ENCODE data around the gene PIGP. TPM values are rescaled to one million over a fixed set of nuclear protein-coding genes. Genes with fewer than 3 reads are reported as not detected.

PIGP gene
- total RNA-seq, 1 donor from 2014 or later, result 21.2 TPM

GRCh38 chr21:37060296-37060695, 12.6 kb downstream of the PIGP start:
- H3K4me1 ChIP-seq (ENCODE audit: insufficient read depth, low read length), result peaks cover 21% of the 10 kb centered on the region
- H3K4me2 ChIP-seq (ENCODE audit: low read length), result peak overlapping the region; percentile 26
- no peaks in the 10 kb centered on the region for H3K79me2 ChIP-seq (ENCODE audit: insufficient read depth, low read length)
- H3K36me3 ChIP-seq (ENCODE audit: insufficient read depth, low read length), result no peaks in the 10 kb centered on the region
- H3K27me3 Mint-ChIP-seq (ENCODE audit: low read depth, unreplicated experiment), result peaks cover 2% of the 10 kb centered on the region
- DNase-seq (ENCODE audit: low read depth) (peak; percentile 94), FAIRE-seq (peak; percentile 91)
- H3K27ac ChIP-seq (ENCODE audit: low read depth, low read length), result peak overlapping the region; percentile 62
- peaks cover 9% of the 10 kb centered on the region for H3K9me3 Mint-ChIP-seq (ENCODE audit: unreplicated experiment)
- peaks cover 30% of the 10 kb centered on the region for H3K4me1 Mint-ChIP-seq (ENCODE audit: low read depth, unreplicated experiment)
- no peak overlapping the region for H2AFZ ChIP-seq (ENCODE audit: low read depth, low read length)
- peak overlapping the region; percentile 79 for H3K27ac Mint-ChIP-seq (ENCODE audit: unreplicated experiment)
- H3K9me3 ChIP-seq (ENCODE audit: insufficient read depth, low read depth, low read length), result no peaks in the 10 kb centered on the region
- H3K4me3 Mint-ChIP-seq (ENCODE audit: unreplicated experiment), result peak overlapping the region; percentile 46
- no peaks in the 10 kb centered on the region for H4K20me1 ChIP-seq (ENCODE audit: insufficient read depth, low read length)
- TF ChIP-seq CTCF (IDR thresholded peaks at IDR 0.05; ENCODE audit: insufficient read depth, low read depth, low read length) (peak; percentile 16), EZH2 (IDR thresholded peaks at IDR 0.05; ENCODE audit: insufficient read depth, low read length) (no peak)
- H3K27me3 ChIP-seq (ENCODE audit: insufficient read depth, low read length), result no peaks in the 10 kb centered on the region
- H3K9ac ChIP-seq (ENCODE audit: low read length), result peak overlapping the region; percentile 32
- no peaks in the 10 kb centered on the region for H3K36me3 Mint-ChIP-seq (ENCODE audit: low read depth, unreplicated experiment)
- H3K4me3 ChIP-seq (ENCODE audit: insufficient read depth, low read depth, low read length), result no peak overlapping the region

- Mint-ChIP-seq H3K27me3 (ENCODE audit: low read depth, unreplicated experiment) (peaks cover 2% of the 10 kb centered on the region), H3K4me1 (ENCODE audit: low read depth, unreplicated experiment) (peaks cover 22% of the 10 kb centered on the region), H3K27ac (ENCODE audit: unreplicated experiment) (no peak overlapping the region), H3K36me3 (ENCODE audit: low read depth, unreplicated experiment) (no peaks in the 10 kb centered on the region), H3K9me3 (ENCODE audit: unreplicated experiment) (peaks cover 8% of the 10 kb centered on the region), H3K4me3 (ENCODE audit: unreplicated experiment) (no peak overlapping the region)
- no peak for DNase-seq (ENCODE audit: low read depth)
- no peaks in the 10 kb centered on the region for H3K79me2 ChIP-seq (ENCODE audit: insufficient read depth, low read length)
- TF ChIP-seq EZH2 (IDR thresholded peaks at IDR 0.05; ENCODE audit: insufficient read depth, low read length), result no peak
- no peak for TF ChIP-seq CTCF (IDR thresholded peaks at IDR 0.05; ENCODE audit: insufficient read depth, low read depth, low read length)
- no peaks in the 10 kb centered on the region for H4K20me1 ChIP-seq (ENCODE audit: insufficient read depth, low read length)
- H3K36me3 ChIP-seq (ENCODE audit: insufficient read depth, low read length), result no peaks in the 10 kb centered on the region
- no peak overlapping the region for H2AFZ ChIP-seq (ENCODE audit: low read depth, low read length)
- no peak for FAIRE-seq
- no peak overlapping the region for H3K4me3 ChIP-seq (ENCODE audit: insufficient read depth, low read depth, low read length)
- no peaks in the 10 kb centered on the region for H3K27me3 ChIP-seq (ENCODE audit: insufficient read depth, low read length)
- no peak overlapping the region for H3K9ac ChIP-seq (ENCODE audit: low read length)
- no peak overlapping the region for H3K27ac ChIP-seq (ENCODE audit: low read depth, low read length)
- no peaks in the 10 kb centered on the region for H3K9me3 ChIP-seq (ENCODE audit: insufficient read depth, low read depth, low read length)
- H3K4me1 ChIP-seq (ENCODE audit: insufficient read depth, low read length), result peaks cover 21% of the 10 kb centered on the region
- no peak overlapping the region for H3K4me2 ChIP-seq (ENCODE audit: low read length)
These were observed 13.7 kb downstream of the PIGP start for GRCh38 chr21:37059181-37059580.

- H3K4me3 Mint-ChIP-seq (ENCODE audit: unreplicated experiment), result no peak overlapping the region
- peak overlapping the region; percentile 69 for H3K27ac Mint-ChIP-seq (ENCODE audit: unreplicated experiment)
- peaks cover 21% of the 10 kb centered on the region for H3K4me1 ChIP-seq (ENCODE audit: insufficient read depth, low read length)
- DNase-seq (ENCODE audit: low read depth) (no peak), FAIRE-seq (no peak)
- no peak overlapping the region for H3K27ac ChIP-seq (ENCODE audit: low read depth, low read length)
- H3K36me3 ChIP-seq (ENCODE audit: insufficient read depth, low read length), result no peaks in the 10 kb centered on the region
- no peaks in the 10 kb centered on the region for H4K20me1 ChIP-seq (ENCODE audit: insufficient read depth, low read length)
- no peaks in the 10 kb centered on the region for H3K27me3 ChIP-seq (ENCODE audit: insufficient read depth, low read length)
- H3K9me3 Mint-ChIP-seq (ENCODE audit: unreplicated experiment), result peaks cover 8% of the 10 kb centered on the region
- peaks cover 2% of the 10 kb centered on the region for H3K27me3 Mint-ChIP-seq (ENCODE audit: low read depth, unreplicated experiment)
- TF ChIP-seq CTCF (IDR thresholded peaks at IDR 0.05; ENCODE audit: insufficient read depth, low read depth, low read length) (no peak), EZH2 (IDR thresholded peaks at IDR 0.05; ENCODE audit: insufficient read depth, low read length) (no peak)
- no peaks in the 10 kb centered on the region for H3K79me2 ChIP-seq (ENCODE audit: insufficient read depth, low read length)
- no peak overlapping the region for H3K9ac ChIP-seq (ENCODE audit: low read length)
- H3K4me3 ChIP-seq (ENCODE audit: insufficient read depth, low read depth, low read length), result no peak overlapping the region
- H2AFZ ChIP-seq (ENCODE audit: low read depth, low read length), result no peak overlapping the region
- no peak overlapping the region for H3K4me2 ChIP-seq (ENCODE audit: low read length)
- no peaks in the 10 kb centered on the region for H3K9me3 ChIP-seq (ENCODE audit: insufficient read depth, low read depth, low read length)
- H3K36me3 Mint-ChIP-seq (ENCODE audit: low read depth, unreplicated experiment), result no peaks in the 10 kb centered on the region
- H3K4me1 Mint-ChIP-seq (ENCODE audit: low read depth, unreplicated experiment), result peaks cover 20% of the 10 kb centered on the region
These were observed 14.6 kb downstream of the PIGP start for GRCh38 chr21:37058261-37058660.
